ENCODE results near the gene CD34.

The CD34 gene

GRCh38 chr1:207918581-207918980 is 7.7 kb upstream of the CD34 start:
- TF ChIP-seq CTCF (conservative IDR thresholded peaks at IDR 0.05), result no peak
- no peak overlapping the region for H3K27ac ChIP-seq

- no peak overlapping the region for H3K27ac ChIP-seq
- TF ChIP-seq CTCF (conservative IDR thresholded peaks at IDR 0.05), result no peak
These were observed 7.1 kb upstream of the CD34 start for GRCh38 chr1:207918011-207918410.

GRCh38 chr1:207917080-207917479 is 6.2 kb upstream of the CD34 start:
- no peak overlapping the region for H3K27ac ChIP-seq
- TF ChIP-seq CTCF (conservative IDR thresholded peaks at IDR 0.05), result no peak

- TF ChIP-seq CTCF (conservative IDR thresholded peaks at IDR 0.05), result no peak
- no peak overlapping the region for H3K27ac ChIP-seq
These were observed 3.0 kb upstream of the CD34 start for GRCh38 chr1:207913951-207914350.

- TF ChIP-seq CTCF (conservative IDR thresholded peaks at IDR 0.05), result no peak
- H3K27ac ChIP-seq, result no peak overlapping the region
These were observed 1.2 kb upstream of the CD34 start for GRCh38 chr1:207911856-207912760.

- no peak overlapping the region for H3K27ac ChIP-seq
- no peak for TF ChIP-seq CTCF (conservative IDR thresholded peaks at IDR 0.05)
These were observed 1.2 kb downstream of the CD34 start for GRCh38 chr1:207909687-207910086.

GRCh38 chr1:207908107-207908734 is 2.7 kb downstream of the CD34 start:
- TF ChIP-seq CTCF (conservative IDR thresholded peaks at IDR 0.05), result no peak
- no peak overlapping the region for H3K27ac ChIP-seq

Measured in VCaP (cell line).